GM12878 (cell line): ENCODE results near the gene PPA1.

Experiments
- BHLHE40 ChIP-seq, 2 experiments: fragments of 450-650 bp in 1 of 2; IDR thresholded peaks; 2 replicates each; pipeline ENCODE4 v1.6.1; 2011 to 2017; ENCODE audit warnings: low read depth in 2 of 2, borderline replicate concordance in 1 of 2, improper control_type of control experiment in 1 of 2, low read length in 1 of 2, mild to moderate bottlenecking in 1 of 2
- CREM ChIP-seq: IDR thresholded peaks from 2 replicates; pipeline ENCODE4 v1.6.1; 2014; ENCODE audit warnings: antibody characterized with exemption, low read depth
- CTCF ChIP-seq, 3 experiments: IDR thresholded peaks in 2 of 3; conservative IDR thresholded peaks in 1 of 3; 2 replicates each; pipeline ENCODE4 v1.5.1; 2011; ENCODE audit warnings: low read depth in 3 of 3, low read length in 3 of 3, mild to moderate bottlenecking in 3 of 3, control low read depth in 2 of 3, moderate library complexity in 2 of 3, inconsistent platforms in 1 of 3, mixed read lengths in 1 of 3; ENCODE audit not compliant: control insufficient read depth in 2 of 3, insufficient read depth in 1 of 3; ENCODE audit errors: extremely low read depth in 1 of 3
- FOXM1 ChIP-seq: IDR thresholded peaks from 2 replicates; pipeline ENCODE4 v1.6.1; 2012; ENCODE audit warnings: low read depth, mild to moderate bottlenecking, inconsistent platforms, low read length, moderate library complexity
- IRF4 ChIP-seq: IDR thresholded peaks from 2 replicates; pipeline ENCODE4 v1.6.1; 2011; ENCODE audit warnings: low read depth, low read length
- KDM1A ChIP-seq: fragments of 200-600 bp; sonication (generic); IDR thresholded peaks from 2 replicates; pipeline ENCODE4 v1.6.1; 2016; ENCODE audit warnings: borderline replicate concordance
- NFYB ChIP-seq: IDR thresholded peaks from 2 replicates; pipeline ENCODE4 v1.6.1; 2011; ENCODE audit warnings: low read depth, mild to moderate bottlenecking, low read length, improper control_type of control experiment, moderate library complexity; ENCODE audit not compliant: insufficient read depth
- RFX5 ChIP-seq: IDR thresholded peaks from 2 replicates; pipeline ENCODE4 v1.6.1; 2011; ENCODE audit warnings: low read depth, low read length, improper control_type of control experiment
- SMC3 ChIP-seq: IDR thresholded peaks from 2 replicates; pipeline ENCODE4 v1.6.1; 2011; ENCODE audit warnings: low read length, improper control_type of control experiment, borderline replicate concordance
- TCF3 ChIP-seq: IDR thresholded peaks from 2 replicates; pipeline ENCODE4 v1.6.1; 2012; ENCODE audit warnings: low read depth, mild to moderate bottlenecking, low read length, borderline replicate concordance; ENCODE audit not compliant: insufficient read depth

GRCh38 chr10:70241081-70241480 lies 7.9 kb upstream of the PPA1 start:
- TF ChIP-seq CTCF (IDR thresholded peaks at IDR 0.05 in 2 of 3, conservative IDR thresholded peaks at IDR 0.05 in 1 of 3; ENCODE audit: control insufficient read depth in 2 of 3, extremely low read depth in 1 of 3, insufficient read depth in 1 of 3, low read depth in 3 of 3, low read length in 3 of 3), result no peak
- TF ChIP-seq FOXM1, result no peak
- TF ChIP-seq SMC3, result no peak
- no peak for TF ChIP-seq RFX5
- no peak for TF ChIP-seq IRF4
- TF ChIP-seq BHLHE40 (IDR thresholded peaks at IDR 0.05; ENCODE audit: borderline replicate concordance in 1 of 2, low read depth in 2 of 2, low read length in 1 of 2), result no peak
- TF ChIP-seq CREM, result no peak
- TF ChIP-seq NFYB, result no peak
- TF ChIP-seq KDM1A, result no peak
- TF ChIP-seq TCF3, result no peak
